ENCODE results near the gene FYTTD1. TPM values are rescaled to one million over a fixed set of nuclear protein-coding genes. Genes with fewer than 3 reads are reported as not detected.
"Not testable (repeated sequence)": the region's sequence is repeated elsewhere in the genome, so short reads cannot be mapped to it uniquely, and the experiment has no call there.

The FYTTD1 gene
- total and polyA plus RNA-seq, 9 donors = 44.7 to 79.9 (median 62.8) TPM

GRCh38 chr3:197714251-197714650 lies 35.4 kb upstream of the FYTTD1 start:
- Histone ChIP-seq H3K36me3 (ENCODE audit: control insufficient read depth, insufficient read depth, low read length) (peaks cover 10% of the 10 kb centered on the region), H3K27me3 (ENCODE audit: control insufficient read depth, insufficient read depth, low read length) (no peaks in the 10 kb centered on the region), H3K27ac (ENCODE audit: low read length) (no peak overlapping the region), H3K4me1 (ENCODE audit: control insufficient read depth, insufficient read depth, low read length) (peaks cover 13% of the 10 kb centered on the region), H3K4me3 (ENCODE audit: low read length) (no peak overlapping the region), H3K9me3 (replicated peaks; ENCODE audit: control insufficient read depth, low read depth, low read length) (no peaks in the 10 kb centered on the region)
- no CpG with 5 or more reads among the region's 4 CpGs for WGBS (ENCODE audit: insufficient coverage)
- no peak for DNase-seq

GRCh38 chr3:197718891-197719290 lies 30.8 kb upstream of the FYTTD1 start:
- Histone ChIP-seq H3K9me3 (replicated peaks; ENCODE audit: control insufficient read depth, low read depth, low read length) (peaks cover 3% of the 10 kb centered on the region), H3K27me3 (ENCODE audit: control insufficient read depth, insufficient read depth, low read length) (no peaks in the 10 kb centered on the region), H3K27ac (ENCODE audit: low read length) (no peak overlapping the region), H3K36me3 (ENCODE audit: control insufficient read depth, insufficient read depth, low read length) (peaks cover 10% of the 10 kb centered on the region), H3K4me1 (ENCODE audit: control insufficient read depth, insufficient read depth, low read length) (no peaks in the 10 kb centered on the region), H3K4me3 (ENCODE audit: low read length) (no peak overlapping the region)
- no peak for DNase-seq
- WGBS (ENCODE audit: insufficient coverage) = 87% methylated on average over 7 of the region's 8 CpGs

GRCh38 chr3:197720694-197721093 lies 29.0 kb upstream of the FYTTD1 start:
- Histone ChIP-seq H3K27me3 (ENCODE audit: control insufficient read depth, insufficient read depth, low read length) (no peaks in the 10 kb centered on the region), H3K36me3 (ENCODE audit: control insufficient read depth, insufficient read depth, low read length) (peaks cover 4% of the 10 kb centered on the region), H3K9me3 (replicated peaks; ENCODE audit: control insufficient read depth, low read depth, low read length) (peaks cover 3% of the 10 kb centered on the region), H3K4me1 (ENCODE audit: control insufficient read depth, insufficient read depth, low read length) (no peaks in the 10 kb centered on the region), H3K4me3 (ENCODE audit: low read length) (no peak overlapping the region), H3K27ac (ENCODE audit: low read length) (no peak overlapping the region)
- 93% methylated on average over 3 of the region's 10 CpGs for WGBS (ENCODE audit: insufficient coverage)
- no peak for DNase-seq

GRCh38 chr3:197722734-197723133 lies 26.9 kb upstream of the FYTTD1 start:
- WGBS (ENCODE audit: insufficient coverage) = no CpG with 5 or more reads among the region's 2 CpGs
- DNase-seq = no peak

GRCh38 chr3:197727878-197728277 lies 21.8 kb upstream of the FYTTD1 start:
- DNase-seq; H3K4me1 ChIP-seq (ENCODE audit: control insufficient read depth, insufficient read depth, low read length); H3K36me3 ChIP-seq (ENCODE audit: control insufficient read depth, insufficient read depth, low read length); H3K9me3 ChIP-seq (replicated peaks; ENCODE audit: control insufficient read depth, low read depth, low read length); H3K27me3 ChIP-seq (ENCODE audit: control insufficient read depth, insufficient read depth, low read length); H3K4me3 ChIP-seq (ENCODE audit: low read length); H3K27ac ChIP-seq (ENCODE audit: low read length): not testable (repeated sequence)
- WGBS (ENCODE audit: insufficient coverage) = 93% methylated on average over 2 of the region's 3 CpGs

More at GRCh38 chr3:197722734-197723133, 26.9 kb upstream of the FYTTD1 start:
- no peaks in the 10 kb centered on the region for H3K4me1 ChIP-seq (ENCODE audit: control insufficient read depth, insufficient read depth, low read length)
- peaks cover 3% of the 10 kb centered on the region for H3K9me3 ChIP-seq (replicated peaks; ENCODE audit: control insufficient read depth, low read depth, low read length)
- no peak overlapping the region for H3K4me3 ChIP-seq (ENCODE audit: low read length)
- H3K27me3 ChIP-seq (ENCODE audit: control insufficient read depth, insufficient read depth, low read length) = no peaks in the 10 kb centered on the region
- no peaks in the 10 kb centered on the region for H3K36me3 ChIP-seq (ENCODE audit: control insufficient read depth, insufficient read depth, low read length)
- H3K27ac ChIP-seq (ENCODE audit: low read length) = no peak overlapping the region

GRCh38 chr3:197728487-197728886 lies 21.2 kb upstream of the FYTTD1 start:
- Histone ChIP-seq H3K4me1 (ENCODE audit: control insufficient read depth, insufficient read depth, low read length) (no peaks in the 10 kb centered on the region), H3K27ac (ENCODE audit: low read length) (no peak overlapping the region), H3K27me3 (ENCODE audit: control insufficient read depth, insufficient read depth, low read length) (no peaks in the 10 kb centered on the region), H3K4me3 (ENCODE audit: low read length) (no peak overlapping the region), H3K36me3 (ENCODE audit: control insufficient read depth, insufficient read depth, low read length) (no peaks in the 10 kb centered on the region), H3K9me3 (replicated peaks; ENCODE audit: control insufficient read depth, low read depth, low read length) (no peaks in the 10 kb centered on the region)
- DNase-seq = no peak
- 81% methylated on average over 6 of the region's 8 CpGs for WGBS (ENCODE audit: insufficient coverage)

GRCh38 chr3:197730200-197730599 lies 19.5 kb upstream of the FYTTD1 start:
- Histone ChIP-seq H3K4me3 (ENCODE audit: low read length) (no peak overlapping the region), H3K36me3 (ENCODE audit: control insufficient read depth, insufficient read depth, low read length) (no peaks in the 10 kb centered on the region), H3K27ac (ENCODE audit: low read length) (no peak overlapping the region), H3K27me3 (ENCODE audit: control insufficient read depth, insufficient read depth, low read length) (no peaks in the 10 kb centered on the region), H3K4me1 (ENCODE audit: control insufficient read depth, insufficient read depth, low read length) (no peaks in the 10 kb centered on the region), H3K9me3 (replicated peaks; ENCODE audit: control insufficient read depth, low read depth, low read length) (no peaks in the 10 kb centered on the region)
- no CpG with 5 or more reads among the region's 2 CpGs for WGBS (ENCODE audit: insufficient coverage)
- DNase-seq = no peak

GRCh38 chr3:197730770-197731169 lies 18.9 kb upstream of the FYTTD1 start:
- not testable (repeated sequence) for H3K4me3 ChIP-seq (ENCODE audit: low read length); H3K27ac ChIP-seq (ENCODE audit: low read length); H3K4me1 ChIP-seq (ENCODE audit: control insufficient read depth, insufficient read depth, low read length); H3K27me3 ChIP-seq (ENCODE audit: control insufficient read depth, insufficient read depth, low read length); H3K36me3 ChIP-seq (ENCODE audit: control insufficient read depth, insufficient read depth, low read length); DNase-seq; H3K9me3 ChIP-seq (replicated peaks; ENCODE audit: control insufficient read depth, low read depth, low read length)
- WGBS (ENCODE audit: insufficient coverage) = no CpG with 5 or more reads among the region's 5 CpGs

GRCh38 chr3:197731483-197731882 lies 18.2 kb upstream of the FYTTD1 start:
- not testable (repeated sequence) for H3K4me3 ChIP-seq (ENCODE audit: low read length); H3K9me3 ChIP-seq (replicated peaks; ENCODE audit: control insufficient read depth, low read depth, low read length); H3K36me3 ChIP-seq (ENCODE audit: control insufficient read depth, insufficient read depth, low read length); H3K4me1 ChIP-seq (ENCODE audit: control insufficient read depth, insufficient read depth, low read length); H3K27me3 ChIP-seq (ENCODE audit: control insufficient read depth, insufficient read depth, low read length); DNase-seq; H3K27ac ChIP-seq (ENCODE audit: low read length)
- WGBS (ENCODE audit: insufficient coverage) = no CpG with 5 or more reads among the region's 27 CpGs

- Histone ChIP-seq H3K27ac (ENCODE audit: low read length) (no peak overlapping the region), H3K4me3 (ENCODE audit: low read length) (no peak overlapping the region), H3K27me3 (ENCODE audit: control insufficient read depth, insufficient read depth, low read length) (no peaks in the 10 kb centered on the region), H3K36me3 (ENCODE audit: control insufficient read depth, insufficient read depth, low read length) (no peaks in the 10 kb centered on the region), H3K9me3 (replicated peaks; ENCODE audit: control insufficient read depth, low read depth, low read length) (no peaks in the 10 kb centered on the region), H3K4me1 (ENCODE audit: control insufficient read depth, insufficient read depth, low read length) (peaks cover 15% of the 10 kb centered on the region)
- WGBS (ENCODE audit: insufficient coverage) = 82% methylated on average over 3 of the region's 4 CpGs
- no peak for DNase-seq
Measured at GRCh38 chr3:197733042-197733441, 16.6 kb upstream of the FYTTD1 start.

GRCh38 chr3:197734667-197735318 lies 14.9 kb upstream of the FYTTD1 start:
- Histone ChIP-seq H3K9me3 (replicated peaks; ENCODE audit: control insufficient read depth, low read depth, low read length) (no peaks in the 10 kb centered on the region), H3K27ac (ENCODE audit: low read length) (peak overlapping the region; percentile 51), H3K36me3 (ENCODE audit: control insufficient read depth, insufficient read depth, low read length) (no peaks in the 10 kb centered on the region), H3K27me3 (ENCODE audit: control insufficient read depth, insufficient read depth, low read length) (no peaks in the 10 kb centered on the region), H3K4me3 (ENCODE audit: low read length) (no peak overlapping the region), H3K4me1 (ENCODE audit: control insufficient read depth, insufficient read depth, low read length) (peaks cover 16% of the 10 kb centered on the region)
- DNase-seq = peak; percentile 53
- 86% methylated on average over 3 of the region's 7 CpGs for WGBS (ENCODE audit: insufficient coverage)
